Fibroblast of mammary gland (primary cell): ENCODE results near the gene NLRX1.
A peak's percentile ranks its signal among the peaks of the same experiment; 100 is the strongest.

Experiments used
- DNase-seq: peaks from one replicate; pipeline ENCODE4 v3.0.0-alpha.2; 2010; ENCODE audit warnings: low read depth
- H3K4me3 ChIP-seq: 2 replicates; pipeline ENCODE4 v1.5.1; 2011; ENCODE audit warnings: low read depth, mild to moderate bottlenecking, low read length, moderate library complexity; ENCODE audit not compliant: control insufficient read depth
- CTCF ChIP-seq: conservative IDR thresholded peaks from 2 replicates; pipeline ENCODE4 v1.5.1; 2011; ENCODE audit warnings: low read depth, low read length, inconsistent platforms; ENCODE audit not compliant: control insufficient read depth, insufficient read depth

Gene NLRX1

GRCh38 chr11:119206511-119207414, 38.2 kb downstream of the NLRX1 start:
- H3K4me3 ChIP-seq = peak overlapping the region; percentile 94
- no peak for TF ChIP-seq CTCF
- DNase-seq = peak; percentile 19

GRCh38 chr11:119207415-119207960, 39.0 kb downstream of the NLRX1 start:
- H3K4me3 ChIP-seq = peak overlapping the region; percentile 94
- DNase-seq = no peak
- TF ChIP-seq CTCF = no peak

- DNase-seq = no peak
- no peak for TF ChIP-seq CTCF
- H3K4me3 ChIP-seq = no peak overlapping the region
These were observed 40.7 kb downstream of the NLRX1 start for GRCh38 chr11:119209186-119209585.

- DNase-seq = no peak
- no peak for TF ChIP-seq CTCF
- H3K4me3 ChIP-seq = no peak overlapping the region
These were observed 41.5 kb downstream of the NLRX1 start for GRCh38 chr11:119210050-119210449.

GRCh38 chr11:119218141-119218878, 49.8 kb downstream of the NLRX1 start:
- DNase-seq = peak; percentile 99
- TF ChIP-seq CTCF = no peak
- H3K4me3 ChIP-seq = no peak overlapping the region

GRCh38 chr11:119222308-119222707, 53.8 kb downstream of the NLRX1 start:
- TF ChIP-seq CTCF = no peak
- peak; percentile 69 for DNase-seq
- no peak overlapping the region for H3K4me3 ChIP-seq
